ENCODE data around the gene PRKAG2. TPM values are rescaled to one million over a fixed set of nuclear protein-coding genes. Genes with fewer than 3 reads are reported as not detected.
A peak's percentile ranks its signal among the peaks of the same experiment; 100 is the strongest.

The PRKAG2 gene
- total and polyA plus RNA-seq, 2 of the 8 experiments (the other 6 are each of a cell fraction or from before 2014, with no cell fraction given), result 7.5 to 18.1 TPM

GRCh38 chr7:151601521-151602305, 275.2 kb downstream of the PRKAG2 start:
- H3K4me3 ChIP-seq (ENCODE audit: extremely low read depth in 1 of 4, insufficient read depth in 2 of 4, low read depth in 3 of 4, low read length in 4 of 4), result no peak overlapping the region
- no peaks in the 10 kb centered on the region for H3K27me3 ChIP-seq (replicated peaks in 1 of 4; ENCODE audit: control insufficient read depth in 3 of 4, extremely low read depth in 1 of 4, insufficient read depth in 3 of 4, low read length in 3 of 4)
- no peak overlapping the region for H3K14ac ChIP-seq (ENCODE audit: insufficient read length)
- FAIRE-seq (no peak), DNase-seq (ENCODE audit: low read depth in 1 of 2, low spot score in 2 of 2) (no peak)
- no peak overlapping the region for H3K23ac ChIP-seq (ENCODE audit: insufficient read length)
- no peaks in the 10 kb centered on the region for H3K4me1 ChIP-seq (replicated peaks in 1 of 4; ENCODE audit: control insufficient read depth in 3 of 4, insufficient read depth in 4 of 4, low read length in 3 of 4)
- H3K9me3 ChIP-seq (ENCODE audit: insufficient read depth in 2 of 2, low read depth in 1 of 2, low read length in 1 of 2), result no peaks in the 10 kb centered on the region
- no peak overlapping the region for H3K9ac ChIP-seq (replicated peaks in 1 of 4; ENCODE audit: extremely low read depth in 1 of 4, low read depth in 3 of 4, low read length in 3 of 4)
- H2BK12ac ChIP-seq (ENCODE audit: low read depth, low read length), result no peak overlapping the region
- no peak overlapping the region for H3K27ac ChIP-seq (ENCODE audit: low read depth, low read length)
- peaks cover 0 to 6% of the 10 kb centered on the region in 2 experiments for H4K20me1 ChIP-seq (replicated peaks in 1 of 2; ENCODE audit: control insufficient read depth in 1 of 2, insufficient read depth in 2 of 2, low read length in 2 of 2)
- no peak overlapping the region for H3K56ac ChIP-seq (replicated peaks; ENCODE audit: insufficient read length, low read depth, low read length)
- no peak overlapping the region for H2BK15ac ChIP-seq (ENCODE audit: low read length)
- H3K36me3 ChIP-seq (ENCODE audit: control insufficient read depth in 2 of 4, insufficient read depth in 4 of 4, low read length in 3 of 4), result no peaks in the 10 kb centered on the region
- H2AK5ac ChIP-seq (ENCODE audit: low read depth, low read length), result peak overlapping the region; percentile 43; the same call in 1 of the 2 replicates
- H3K79me2 ChIP-seq (ENCODE audit: control insufficient read depth in 1 of 2, insufficient read depth in 2 of 2, low read length in 2 of 2), result no peaks in the 10 kb centered on the region
- H2BK20ac ChIP-seq (ENCODE audit: low read length), result no peak overlapping the region
- ChIA-PET POLR2A (ENCODE audit: partially characterized antibody) (no interaction called here), CTCF (ENCODE audit: partially characterized antibody) (interaction anchor here (1.0 to 1.5 kb wide), 2 partner anchors 10 to 24 kb away, joined by 3 to 5 read pairs; no protein-coding TSS in a partner anchor)
- no peak overlapping the region for H3K18ac ChIP-seq (ENCODE audit: extremely low read depth, low read length)
- no peak overlapping the region for H4K91ac ChIP-seq (replicated peaks; ENCODE audit: insufficient read length, low read length)
- H3K4me2 ChIP-seq (ENCODE audit: insufficient read depth in 1 of 2, low read depth in 2 of 2, low read length in 2 of 2), result no peak overlapping the region
- H2AFZ ChIP-seq (ENCODE audit: low read length), result no peak overlapping the region
- H2BK120ac ChIP-seq (replicated peaks; ENCODE audit: low read depth, low read length), result no peak overlapping the region
- H4K5ac ChIP-seq (ENCODE audit: insufficient read length, low read depth, low read length), result no peak overlapping the region
- no peak overlapping the region for H4K8ac ChIP-seq (ENCODE audit: extremely low read depth, insufficient read depth, low read length)
- H3K23me2 ChIP-seq (ENCODE audit: low read depth, low read length), result no peaks in the 10 kb centered on the region
- H3K79me1 ChIP-seq (ENCODE audit: low read depth, low read length), result no peaks in the 10 kb centered on the region; the same call in 1 of the 2 replicates
- WGBS, 2 experiments (ENCODE audit: extremely low coverage in 1 of 2, insufficient coverage in 1 of 2, insufficient read length in 1 of 2, insufficient replicate concordance in 2 of 2, low coverage in 1 of 2, low lambda C conversion rate in 2 of 2, missing lambda C conversion rate in 1 of 2), result 91% methylated on average over 21 of the region's 21 CpGs; no CpG with 5 or more reads in 1 of the 2 experiments
- no peak overlapping the region for H2BK5ac ChIP-seq (ENCODE audit: low read depth, low read length)
- TF ChIP-seq KDM4A (IDR thresholded peaks at IDR 0.05; ENCODE audit: low read depth, low read length, severe bottlenecking) (no peak), HDAC2 (IDR thresholded peaks at IDR 0.05; ENCODE audit: borderline replicate concordance in 1 of 2, low read depth in 2 of 2, low read length in 2 of 2) (no peak), SAP30 (IDR thresholded peaks at IDR 0.05; ENCODE audit: insufficient read depth, insufficient replicate concordance, low read length) (no peak), TCF12 (IDR thresholded peaks at IDR 0.05; ENCODE audit: low read depth, low read length) (no peak), TEAD4 (IDR thresholded peaks at IDR 0.05; ENCODE audit: low read depth, low read length) (no peak), NANOG (IDR thresholded peaks at IDR 0.05; ENCODE audit: insufficient read depth, low read depth, low read length, poor library complexity, severe bottlenecking) (no peak), SP4 (IDR thresholded peaks at IDR 0.05; ENCODE audit: low read length) (no peak), SRF (IDR thresholded peaks at IDR 0.05; ENCODE audit: low read depth, low read length) (no peak), RXRA (IDR thresholded peaks at IDR 0.05; ENCODE audit: insufficient read depth, low read depth, low read length) (no peak)
- TF ChIP-seq, protein P1, sequence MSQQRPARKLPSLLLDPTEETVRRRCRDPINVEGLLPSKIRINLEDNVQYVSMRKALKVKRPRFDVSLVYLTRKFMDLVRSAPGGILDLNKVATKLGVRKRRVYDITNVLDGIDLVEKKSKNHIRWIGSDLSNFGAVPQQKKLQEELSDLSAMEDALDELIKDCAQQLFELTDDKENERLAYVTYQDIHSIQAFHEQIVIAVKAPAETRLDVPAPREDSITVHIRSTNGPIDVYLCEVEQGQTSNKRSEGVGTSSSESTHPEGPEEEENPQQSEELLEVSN (IDR thresholded peaks at IDR 0.05), result no peak
- H3K4ac ChIP-seq (replicated peaks; ENCODE audit: insufficient read length, low read depth, low read length), result no peak overlapping the region

Measured in H1 (cell line).